Activated naive CD8-positive, alpha-beta T cell (primary cell): ENCODE data around the gene RAB5IF.
"Not testable (repeated sequence)": the region's sequence is repeated elsewhere in the genome, so short reads cannot be mapped to it uniquely, and the experiment has no call there.

Experiments
- H3K27ac Mint-ChIP-seq: one replicate; pipeline ENCODE4 v1.8.0; 2021; ENCODE audit warnings: mixed read lengths
- H3K27me3 Mint-ChIP-seq: one replicate; pipeline ENCODE4 v1.8.0; 2021; ENCODE audit warnings: mixed read lengths
- H3K36me3 Mint-ChIP-seq: one replicate; pipeline ENCODE4 v1.8.0; 2021; ENCODE audit warnings: mixed read lengths
- H3K4me1 Mint-ChIP-seq: one replicate; pipeline ENCODE4 v1.8.0; 2021; ENCODE audit warnings: low read depth, mixed read lengths
- H3K4me3 Mint-ChIP-seq: one replicate; pipeline ENCODE4 v1.8.0; 2021; ENCODE audit warnings: mild to moderate bottlenecking, mixed read lengths
- H3K9me3 Mint-ChIP-seq: one replicate; pipeline ENCODE4 v1.8.0; 2021; ENCODE audit warnings: low read depth, mixed read lengths

The RAB5IF gene

DNA sequence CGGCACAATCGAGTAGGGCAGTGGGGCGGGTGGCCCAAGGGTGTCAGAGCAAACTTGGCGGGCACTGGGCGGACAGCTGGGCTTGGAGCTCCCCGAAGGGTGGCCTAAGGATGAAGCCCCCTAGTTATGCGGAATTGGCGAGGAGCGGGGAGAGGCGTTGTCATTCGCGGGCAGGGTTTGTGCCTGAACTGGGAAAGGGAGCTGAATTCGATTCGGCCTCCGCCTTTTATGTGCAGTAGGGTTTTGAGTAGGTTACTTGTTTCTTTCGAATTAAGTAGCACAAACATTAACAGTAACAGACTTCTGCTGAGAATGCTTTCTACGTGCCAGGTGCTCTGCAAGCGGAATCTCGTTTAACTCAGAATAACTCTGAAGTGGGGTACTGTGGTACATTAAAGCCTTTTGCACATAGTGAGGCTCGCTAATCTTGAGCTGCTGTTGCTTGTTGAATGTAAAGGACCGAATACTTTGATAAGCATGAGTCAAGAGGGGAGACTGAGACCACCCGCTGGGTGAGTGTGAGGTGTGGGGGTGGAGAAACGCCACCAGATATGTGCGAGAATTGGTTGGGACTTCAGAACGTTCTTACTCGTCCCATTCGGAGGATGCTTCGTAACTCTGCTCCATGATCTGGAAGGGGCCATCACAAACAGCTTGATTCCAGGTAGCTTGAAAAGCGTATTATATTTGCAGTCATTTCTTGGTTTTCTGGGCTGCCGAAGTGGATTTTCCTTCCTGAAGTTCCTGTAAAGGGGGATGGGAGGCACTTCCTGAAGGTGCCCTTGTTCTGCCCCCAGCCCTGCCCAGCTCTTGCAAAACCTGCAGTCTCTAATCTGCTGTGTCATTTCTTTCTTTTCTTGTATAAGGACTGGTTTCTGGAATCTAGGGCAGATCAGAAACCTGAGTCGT is 833 bp downstream of the RAB5IF start:
- Mint-ChIP-seq H3K4me1 (peaks cover 23% of the 10 kb centered on the region), H3K36me3 (no peaks in the 10 kb centered on the region), H3K9me3 (no peaks in the 10 kb centered on the region), H3K4me3 (peak overlapping the region; percentile 95), H3K27ac (peak overlapping the region; percentile 91), H3K27me3 (no peaks in the 10 kb centered on the region)

DNA sequence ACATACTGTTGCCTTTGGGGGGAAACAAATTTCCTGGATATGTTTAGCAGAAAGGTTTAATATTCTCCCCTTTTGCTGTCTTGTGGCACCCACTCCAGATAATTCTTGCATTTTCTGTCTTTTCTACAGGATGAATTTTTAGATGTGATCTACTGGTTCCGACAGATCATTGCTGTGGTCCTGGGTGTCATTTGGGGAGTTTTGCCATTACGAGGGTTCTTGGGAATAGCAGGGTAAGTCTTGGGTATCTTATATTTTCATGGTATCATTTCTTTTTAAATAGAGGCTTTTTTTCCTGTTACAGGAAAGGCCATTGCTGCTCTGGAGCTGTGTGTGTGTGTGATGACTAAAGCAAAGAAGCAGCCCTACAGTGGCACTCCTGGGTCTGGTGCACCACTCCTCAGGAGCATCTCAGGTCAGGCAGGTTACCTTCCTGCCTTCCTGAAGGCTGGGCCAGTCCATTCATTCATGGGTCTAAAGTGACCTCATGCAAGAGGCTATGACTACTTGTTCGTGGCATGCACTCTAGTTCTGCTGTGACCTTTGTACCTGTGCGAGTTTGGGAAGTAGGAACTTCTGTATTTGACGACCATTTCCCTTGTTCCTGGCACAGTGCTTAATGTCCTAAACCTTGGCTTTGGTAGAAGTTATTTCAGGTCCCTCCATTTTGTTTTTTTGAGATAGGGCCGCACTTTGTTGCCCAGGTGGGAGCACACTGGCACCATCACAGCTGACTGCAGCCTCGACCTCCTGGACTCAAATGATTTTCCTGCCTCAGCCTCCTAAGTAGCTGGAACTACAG is 2.2 kb downstream of the RAB5IF start:
- Mint-ChIP-seq H3K27me3 (no peaks in the 10 kb centered on the region), H3K36me3 (peaks cover 2% of the 10 kb centered on the region), H3K4me3 (peak overlapping the region; percentile 95), H3K9me3 (no peaks in the 10 kb centered on the region), H3K4me1 (peaks cover 26% of the 10 kb centered on the region), H3K27ac (peak overlapping the region; percentile 91)

DNA sequence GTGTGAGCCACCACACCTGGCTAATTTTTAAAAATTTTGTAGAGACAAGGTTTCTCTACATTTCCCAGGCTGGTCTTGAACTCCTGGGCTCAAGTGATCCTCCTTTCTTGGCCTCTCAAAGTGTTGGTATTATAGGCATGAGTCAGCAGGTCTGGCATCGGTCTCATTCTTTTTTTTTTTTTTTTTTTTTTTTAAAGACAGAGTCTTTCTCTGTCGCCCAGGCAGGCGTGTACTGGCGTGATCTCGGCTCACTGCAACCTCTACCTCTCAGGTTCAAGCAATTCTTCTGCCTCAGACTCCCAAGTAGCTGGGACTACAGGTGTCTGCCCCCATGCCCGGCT is 2.8 kb downstream of the RAB5IF start:
- not testable (repeated sequence) for H3K36me3 Mint-ChIP-seq, H3K27me3 Mint-ChIP-seq, H3K4me3 Mint-ChIP-seq, H3K9me3 Mint-ChIP-seq
- peak overlapping the region; percentile 6 for H3K27ac Mint-ChIP-seq
- H3K4me1 Mint-ChIP-seq: peaks cover 30% of the 10 kb centered on the region

DNA sequence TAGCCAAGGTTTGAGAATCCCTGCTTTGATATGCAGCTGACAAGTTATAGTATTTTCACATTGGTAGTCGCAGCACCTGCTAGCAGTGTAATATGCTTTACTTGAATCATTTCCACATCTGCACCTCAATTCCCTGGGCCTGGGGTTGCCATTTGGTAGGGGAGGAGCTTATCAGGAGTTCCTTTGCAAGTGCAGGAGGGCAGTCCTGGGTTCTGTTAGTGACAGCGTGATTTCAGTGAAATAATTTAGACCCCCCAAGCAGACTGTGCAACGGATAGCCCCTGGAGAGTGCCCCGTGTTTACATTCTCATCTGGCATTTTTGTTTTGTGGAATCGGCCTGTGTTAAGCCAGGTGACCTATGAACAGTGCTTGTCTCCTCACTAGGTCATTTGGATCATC is 6.0 kb downstream of the RAB5IF start:
- Mint-ChIP-seq H3K27me3 (no peaks in the 10 kb centered on the region), H3K27ac (no peak overlapping the region), H3K9me3 (no peaks in the 10 kb centered on the region), H3K36me3 (peaks cover 3% of the 10 kb centered on the region), H3K4me1 (peaks cover 26% of the 10 kb centered on the region), H3K4me3 (no peak overlapping the region)

DNA sequence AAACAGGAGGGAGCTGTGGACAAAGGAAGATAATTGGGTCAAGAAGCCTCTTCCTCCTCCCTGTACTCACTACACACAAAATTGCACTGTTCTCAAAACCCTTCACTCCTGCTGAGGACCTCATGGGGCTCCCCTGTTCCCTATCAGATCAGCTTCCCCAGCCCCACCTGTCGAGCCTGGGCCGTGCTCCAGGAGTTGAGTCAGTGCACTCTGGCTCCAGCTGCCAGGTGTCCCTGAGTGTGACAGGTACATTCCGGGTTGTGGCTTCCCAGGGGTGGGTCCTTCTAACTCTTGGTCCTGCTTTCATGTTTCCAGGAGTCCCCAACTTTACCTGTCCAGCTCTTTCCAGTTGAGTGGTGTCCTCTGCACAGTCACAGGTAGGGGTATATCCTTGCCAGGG is 8.4 kb downstream of the RAB5IF start:
- Mint-ChIP-seq H3K36me3 (peaks cover 3% of the 10 kb centered on the region), H3K27ac (no peak overlapping the region), H3K9me3 (no peaks in the 10 kb centered on the region), H3K4me3 (no peak overlapping the region), H3K4me1 (peaks cover 13% of the 10 kb centered on the region), H3K27me3 (no peaks in the 10 kb centered on the region)

DNA sequence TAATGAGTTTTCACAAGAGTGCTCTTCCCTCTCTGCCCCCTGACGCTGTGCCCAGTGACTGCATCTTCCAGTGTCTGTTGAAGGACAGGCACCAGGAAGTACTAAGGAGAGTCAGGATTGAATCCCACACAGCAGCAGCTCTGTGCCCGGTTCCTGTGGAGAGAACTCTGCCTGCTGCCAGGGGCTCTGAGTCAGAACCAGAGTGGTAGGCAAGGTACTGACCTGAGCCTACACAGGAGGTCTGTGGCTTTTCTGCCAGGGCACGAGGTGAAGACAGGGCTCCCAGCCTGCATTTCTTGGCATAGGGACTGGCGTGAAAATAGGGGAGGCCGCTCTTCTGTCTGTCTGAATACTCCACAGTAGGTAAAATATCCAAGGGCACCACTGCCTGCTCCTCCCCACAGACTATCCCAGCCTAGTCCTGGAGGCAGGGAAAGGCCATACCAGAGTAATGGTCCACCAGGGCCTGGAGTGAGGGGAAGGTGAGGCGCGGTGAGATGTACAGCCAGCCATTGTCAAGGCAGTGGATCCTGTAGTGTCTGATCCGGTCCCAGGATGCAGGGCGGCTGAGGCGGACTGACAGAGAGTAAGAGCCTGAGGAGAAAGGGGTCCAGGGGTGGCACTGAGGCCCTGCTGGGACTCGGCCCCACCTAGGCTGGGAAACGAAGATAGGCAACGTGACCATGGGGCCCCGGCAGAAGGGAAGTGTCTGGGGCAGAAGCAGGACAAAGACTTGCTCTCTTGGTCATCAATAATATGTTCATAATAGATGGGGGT is 9.4 kb downstream of the RAB5IF start:
- Mint-ChIP-seq H3K9me3 (no peaks in the 10 kb centered on the region), H3K27me3 (no peaks in the 10 kb centered on the region), H3K4me3 (no peak overlapping the region), H3K36me3 (peaks cover 3% of the 10 kb centered on the region), H3K4me1 (peaks cover 13% of the 10 kb centered on the region), H3K27ac (peak overlapping the region; percentile 22)

DNA sequence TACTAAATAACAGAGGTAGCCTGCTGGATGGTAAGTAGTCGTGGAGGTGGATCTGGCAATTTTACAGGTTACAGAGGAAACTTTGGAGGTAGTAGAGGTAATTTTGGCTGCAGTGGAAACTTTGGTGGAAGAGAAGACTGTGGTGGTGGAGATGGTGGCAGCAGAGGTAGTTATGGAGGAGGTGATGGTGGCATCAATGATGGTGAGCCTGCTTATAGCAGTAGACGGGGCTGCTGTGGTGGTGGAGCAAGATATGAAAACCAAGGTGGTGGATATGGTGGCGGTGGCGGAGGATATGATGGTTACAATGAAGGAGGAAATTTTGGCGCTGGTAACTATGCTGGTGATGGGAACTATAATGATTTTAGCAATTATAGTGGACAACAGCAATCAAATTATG is 15.3 kb downstream of the RAB5IF start:
- no peak overlapping the region for H3K4me3 Mint-ChIP-seq

DNA sequence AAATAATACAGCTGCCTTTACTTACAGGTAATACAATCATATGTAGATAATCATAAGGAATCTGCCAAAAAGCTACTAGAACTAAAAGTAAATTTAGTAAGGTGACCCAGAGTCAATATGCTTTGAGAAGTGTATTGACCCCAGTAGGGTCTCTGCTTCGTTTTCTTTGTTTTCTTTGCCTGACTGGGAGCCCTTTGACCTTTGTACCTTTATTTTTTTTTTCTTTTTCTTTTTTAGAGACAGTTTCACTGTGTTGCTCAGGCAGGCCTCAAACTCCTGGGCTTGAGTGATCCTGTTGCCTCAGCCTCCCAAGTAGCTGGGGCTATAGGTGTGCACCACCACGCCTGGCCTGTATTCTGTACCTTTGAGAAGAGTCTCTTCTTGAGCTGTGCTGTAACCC is 17.9 kb downstream of the RAB5IF start:
- Mint-ChIP-seq H3K4me1 (peaks cover 38% of the 10 kb centered on the region), H3K36me3 (peaks cover 22% of the 10 kb centered on the region), H3K4me3 (no peak overlapping the region), H3K27ac (peak overlapping the region; percentile 75), H3K9me3 (no peaks in the 10 kb centered on the region), H3K27me3 (no peaks in the 10 kb centered on the region)

More for the DNA sequence above, 15.3 kb downstream of the RAB5IF start:
- peak overlapping the region; percentile 55 for H3K27ac Mint-ChIP-seq
- H3K9me3 Mint-ChIP-seq: no peaks in the 10 kb centered on the region
- peaks cover 16% of the 10 kb centered on the region for H3K36me3 Mint-ChIP-seq
- no peaks in the 10 kb centered on the region for H3K27me3 Mint-ChIP-seq
- peaks cover 25% of the 10 kb centered on the region for H3K4me1 Mint-ChIP-seq

DNA sequence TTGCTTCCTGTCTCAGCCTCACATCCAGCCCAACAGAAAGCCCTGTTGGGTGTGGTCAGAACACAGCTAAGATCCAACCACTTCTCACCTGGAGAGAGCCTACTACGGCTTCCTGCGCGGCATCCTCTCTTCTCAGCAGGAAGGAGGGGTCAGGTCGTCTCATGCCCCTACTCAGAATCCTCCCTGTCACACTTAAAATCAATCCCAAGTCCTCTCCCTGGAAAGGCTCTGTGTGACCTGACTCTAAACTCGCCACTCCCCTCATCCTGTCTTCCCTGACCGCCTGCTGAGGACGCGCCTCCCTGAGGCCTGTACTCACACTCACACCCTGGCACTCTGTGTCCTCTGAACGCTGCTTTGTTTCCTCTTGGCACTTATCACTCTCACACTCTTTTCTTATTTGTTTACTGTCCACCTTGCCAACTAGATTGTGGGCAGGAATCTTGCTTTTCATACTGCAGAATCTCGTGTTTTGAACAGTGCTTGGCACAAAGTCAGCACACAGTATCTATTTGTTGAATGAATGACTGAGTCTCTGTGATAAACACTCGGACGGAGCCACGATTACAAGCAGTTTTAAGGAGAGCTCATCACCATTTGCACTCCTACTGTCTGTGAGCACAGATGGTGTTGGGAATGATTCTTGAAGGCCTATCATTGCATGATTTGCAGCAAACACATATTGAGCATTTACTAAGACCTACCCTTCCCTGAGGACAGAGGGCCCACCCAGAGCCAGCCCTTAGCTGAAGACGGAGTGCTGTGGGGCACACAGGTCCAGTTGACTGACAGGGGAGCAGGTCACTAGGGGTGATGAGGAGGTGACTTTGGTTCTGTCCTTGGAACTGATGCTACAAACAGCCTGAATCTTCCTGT is 18.7 kb downstream of the RAB5IF start:
- H3K27ac Mint-ChIP-seq: peak overlapping the region; percentile 75
- peaks cover 42% of the 10 kb centered on the region for H3K4me1 Mint-ChIP-seq
- H3K9me3 Mint-ChIP-seq: no peaks in the 10 kb centered on the region
- no peaks in the 10 kb centered on the region for H3K27me3 Mint-ChIP-seq
- peak overlapping the region; percentile 3 for H3K4me3 Mint-ChIP-seq
- H3K36me3 Mint-ChIP-seq: peaks cover 22% of the 10 kb centered on the region

DNA sequence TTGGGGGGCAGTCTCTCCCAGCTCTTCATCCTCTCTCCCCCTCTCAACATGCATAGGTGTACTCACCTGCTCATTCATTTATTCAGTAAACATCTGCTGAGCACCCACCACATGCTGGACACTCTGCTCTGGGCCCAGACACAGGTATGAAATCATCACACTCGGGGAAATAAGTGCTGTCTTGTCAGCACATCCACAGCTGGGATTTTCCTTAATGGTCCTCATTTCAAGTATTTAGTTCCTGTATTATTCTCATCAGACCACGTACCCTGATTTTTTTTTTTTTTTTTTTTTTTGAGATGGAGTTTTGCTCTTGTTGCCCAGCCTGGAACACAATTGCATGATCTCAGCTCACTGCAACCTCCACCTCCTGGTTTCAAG is 19.4 kb downstream of the RAB5IF start:
- no peaks in the 10 kb centered on the region for H3K9me3 Mint-ChIP-seq
- no peaks in the 10 kb centered on the region for H3K27me3 Mint-ChIP-seq
- H3K36me3 Mint-ChIP-seq: peaks cover 22% of the 10 kb centered on the region
- H3K27ac Mint-ChIP-seq: peak overlapping the region; percentile 75
- peaks cover 47% of the 10 kb centered on the region for H3K4me1 Mint-ChIP-seq
- no peak overlapping the region for H3K4me3 Mint-ChIP-seq

DNA sequence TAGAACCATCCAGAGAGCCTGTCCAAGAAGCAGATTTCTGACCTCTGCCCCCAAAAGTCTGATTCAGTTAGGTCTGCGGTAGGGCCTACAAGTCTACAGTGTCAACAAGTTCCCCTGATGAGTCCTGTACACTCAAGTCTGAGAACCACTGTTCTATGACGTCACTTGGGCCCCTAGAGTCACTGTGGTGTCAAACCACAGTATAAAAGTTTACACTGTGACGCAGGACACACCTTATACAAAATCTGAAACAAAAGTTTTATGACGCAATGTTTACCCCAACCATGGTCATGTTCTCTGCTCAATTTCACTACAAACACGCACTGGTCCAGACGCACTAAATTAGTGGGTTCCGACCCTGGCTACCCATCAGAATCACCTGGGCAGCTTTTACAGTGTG is 22.5 kb downstream of the RAB5IF start:
- Mint-ChIP-seq H3K9me3 (no peaks in the 10 kb centered on the region), H3K36me3 (peaks cover 22% of the 10 kb centered on the region), H3K4me3 (peak overlapping the region; percentile 34), H3K27me3 (no peaks in the 10 kb centered on the region), H3K4me1 (peaks cover 61% of the 10 kb centered on the region), H3K27ac (peak overlapping the region; percentile 66)

DNA sequence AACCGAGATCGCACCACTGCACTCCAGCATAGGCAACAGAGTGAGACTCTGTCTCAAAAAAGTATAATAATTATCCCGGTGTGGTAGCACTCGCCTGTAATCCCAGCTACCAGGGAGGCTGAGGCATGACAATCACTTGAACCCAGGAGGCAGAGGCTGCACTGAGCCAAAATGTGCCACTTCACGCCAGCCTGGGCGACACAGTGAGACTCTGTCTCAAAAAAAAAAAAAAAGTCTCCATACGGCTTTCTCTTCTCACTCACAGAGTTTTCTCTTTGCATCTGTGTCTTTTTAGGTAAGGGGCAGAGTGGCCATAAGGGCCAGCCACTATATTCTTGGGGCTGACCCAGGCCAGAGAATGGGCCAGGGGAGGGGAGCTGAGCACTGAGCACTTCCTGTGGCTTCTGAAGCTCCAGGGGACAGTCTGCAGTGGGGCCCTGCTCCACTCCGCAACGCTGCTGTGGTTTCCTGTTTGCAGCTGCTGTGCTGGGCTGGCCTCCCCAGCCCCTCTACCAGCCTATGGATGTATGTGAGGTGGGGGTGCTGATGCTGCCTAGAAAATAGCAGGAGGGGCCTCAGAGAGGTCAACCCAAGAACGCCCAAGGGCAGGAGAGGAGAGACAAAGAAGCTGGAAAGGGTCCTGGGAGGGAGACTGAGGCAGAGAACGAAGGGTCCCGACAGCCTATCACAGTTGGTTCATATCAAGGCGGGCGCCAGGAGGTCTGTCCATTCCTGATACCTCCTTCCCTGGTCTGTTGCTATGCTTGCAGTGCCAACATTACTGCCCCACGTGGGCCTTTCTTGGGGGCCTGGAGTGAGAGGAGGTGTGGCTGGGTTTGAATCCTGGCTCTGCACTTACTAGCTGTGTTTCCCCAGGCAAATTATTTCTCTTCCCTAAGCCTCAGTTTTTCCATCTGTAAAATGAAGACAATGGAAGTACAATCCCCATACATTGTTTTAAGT is 24.4 kb downstream of the RAB5IF start:
- Mint-ChIP-seq H3K36me3 (peaks cover 11% of the 10 kb centered on the region), H3K4me3 (peak overlapping the region; percentile 78)

DNA sequence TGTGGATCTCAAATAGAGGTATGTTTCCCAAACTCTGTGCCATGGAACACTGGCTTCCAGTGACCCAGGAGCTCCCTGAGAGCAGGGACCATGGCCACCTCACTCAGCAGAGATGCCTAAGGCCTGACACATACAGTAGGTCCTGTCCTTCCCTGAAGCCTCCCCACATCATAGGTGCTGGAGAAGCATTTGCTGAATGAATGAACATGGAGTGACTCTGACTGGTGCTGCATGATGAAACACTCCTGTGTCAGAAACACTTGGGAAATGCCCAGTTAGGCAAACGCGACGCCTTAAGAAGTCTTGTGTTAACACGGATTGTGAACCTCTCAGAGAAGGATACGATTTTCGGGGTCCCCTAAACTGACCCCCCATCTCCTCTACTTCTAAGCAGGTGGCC is 26.1 kb downstream of the RAB5IF start:
- Mint-ChIP-seq H3K4me1 (peaks cover 47% of the 10 kb centered on the region), H3K27me3 (no peaks in the 10 kb centered on the region), H3K36me3 (peaks cover 11% of the 10 kb centered on the region), H3K27ac (peak overlapping the region; percentile 51), H3K9me3 (no peaks in the 10 kb centered on the region), H3K4me3 (no peak overlapping the region)

More for the DNA sequence above, 24.4 kb downstream of the RAB5IF start:
- peak overlapping the region; percentile 98 for H3K27ac Mint-ChIP-seq
- no peaks in the 10 kb centered on the region for H3K9me3 Mint-ChIP-seq
- no peaks in the 10 kb centered on the region for H3K27me3 Mint-ChIP-seq
- H3K4me1 Mint-ChIP-seq: peaks cover 46% of the 10 kb centered on the region
